ENCODE measurements around the gene COQ4.

The COQ4 gene

DNA sequence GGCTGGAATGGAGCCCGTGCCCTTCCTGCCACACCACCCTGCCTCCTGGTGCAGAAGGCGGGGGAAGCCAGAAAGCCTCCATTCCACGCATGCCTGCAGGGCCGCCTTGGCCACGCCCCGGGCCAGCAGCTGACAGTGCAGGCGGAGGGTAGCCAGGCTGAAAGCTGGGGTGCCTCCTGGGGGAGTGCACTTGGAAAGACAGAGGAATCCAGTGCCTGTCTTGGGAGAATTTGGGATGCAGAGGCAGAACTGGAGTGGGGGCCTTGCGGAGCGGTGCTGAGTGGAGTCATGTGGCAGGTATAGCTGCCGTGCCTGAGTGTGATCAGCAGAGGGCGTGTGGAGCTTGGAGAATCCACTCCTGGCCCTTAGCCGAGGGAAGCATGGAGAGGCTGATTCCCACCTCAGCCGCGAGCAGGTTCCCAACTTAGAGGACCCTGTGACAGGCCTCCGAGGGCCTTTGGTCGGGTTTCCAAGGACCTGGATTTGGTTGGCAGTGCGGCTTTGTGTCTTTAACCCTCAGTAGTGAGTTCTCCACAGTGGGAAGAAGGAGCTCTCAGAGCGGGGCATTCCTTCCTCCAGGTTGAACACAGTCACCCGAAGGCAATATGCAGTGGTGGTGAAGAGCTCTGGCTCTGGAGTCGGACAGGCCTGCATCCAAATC is 39.5 kb downstream of the COQ4 start:
- Histone ChIP-seq H3K4me1 (ENCODE audit: low read length) (no peaks in the 10 kb centered on the region), H3K4me2 (ENCODE audit: low read depth, low read length) (peak overlapping the region; percentile 71), H3K36me3 (replicated peaks; ENCODE audit: insufficient read depth, low read length) (no peaks in the 10 kb centered on the region), H3K27me3 (replicated peaks; ENCODE audit: insufficient read depth, low read length) (no peaks in the 10 kb centered on the region), H2AFZ (ENCODE audit: low read length) (peak overlapping the region; percentile 78), H4K20me1 (ENCODE audit: insufficient read depth, low read length) (no peaks in the 10 kb centered on the region), H3K4me3 (ENCODE audit: low read length) (peak overlapping the region; percentile 53), H3K9me2 (replicated peaks; ENCODE audit: insufficient read depth, low read length) (no peaks in the 10 kb centered on the region), H3F3A (ENCODE audit: insufficient read depth, low read length) (no peaks in the 10 kb centered on the region), H3K79me2 (ENCODE audit: low read length) (no peaks in the 10 kb centered on the region), H3K9me3 (replicated peaks; ENCODE audit: insufficient read depth, low read length) (no peaks in the 10 kb centered on the region), H3K27ac (ENCODE audit: low read length) (no peak overlapping the region), H3K9ac (ENCODE audit: low read length) (peak overlapping the region; percentile 18; the same call in 1 of the 2 replicates)
- TF ChIP-seq CTCF (IDR thresholded peaks at IDR 0.05; ENCODE audit: low read length): peak; percentile 84
- no peak for TF ChIP-seq EZH2phosphoT487 (IDR thresholded peaks at IDR 0.05; ENCODE audit: low read length)
- peak; percentile 60 for DNase-seq

DNA sequence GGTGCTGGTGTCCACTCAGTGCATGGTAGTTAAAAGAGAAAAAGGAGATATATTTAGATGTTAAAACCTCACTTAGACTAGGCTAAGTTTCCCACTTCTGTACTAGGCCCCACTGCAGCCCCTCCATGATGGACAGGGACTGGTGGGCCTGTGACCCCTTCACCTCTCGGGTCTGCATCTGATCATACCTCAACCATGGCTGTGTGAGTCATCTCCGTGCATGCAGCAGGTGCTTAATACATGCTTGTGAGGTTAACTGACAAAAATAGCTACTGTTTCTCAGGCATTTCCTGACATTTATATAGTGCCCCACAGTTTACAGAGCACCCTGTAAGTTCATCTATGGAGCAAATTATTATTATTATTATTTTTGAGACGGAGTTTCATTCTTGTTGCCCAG is 40.1 kb downstream of the COQ4 start:
- Histone ChIP-seq H3K4me3 (ENCODE audit: low read length) (no peak overlapping the region), H3K27me3 (replicated peaks; ENCODE audit: insufficient read depth, low read length) (no peaks in the 10 kb centered on the region), H3K79me2 (ENCODE audit: low read length) (no peaks in the 10 kb centered on the region), H4K20me1 (ENCODE audit: insufficient read depth, low read length) (no peaks in the 10 kb centered on the region), H3K9ac (ENCODE audit: low read length) (no peak overlapping the region), H3K27ac (ENCODE audit: low read length) (no peak overlapping the region), H3K4me1 (ENCODE audit: low read length) (no peaks in the 10 kb centered on the region), H3K36me3 (replicated peaks; ENCODE audit: insufficient read depth, low read length) (no peaks in the 10 kb centered on the region), H2AFZ (ENCODE audit: low read length) (no peak overlapping the region), H3K9me3 (replicated peaks; ENCODE audit: insufficient read depth, low read length) (no peaks in the 10 kb centered on the region), H3F3A (ENCODE audit: insufficient read depth, low read length) (no peaks in the 10 kb centered on the region), H3K9me2 (replicated peaks; ENCODE audit: insufficient read depth, low read length) (no peaks in the 10 kb centered on the region), H3K4me2 (ENCODE audit: low read depth, low read length) (no peak overlapping the region)
- no peak for DNase-seq
- TF ChIP-seq EZH2 (optimal IDR thresholded peaks at IDR 0.05; ENCODE audit: low read depth, low read length): no peak
- TF ChIP-seq CTCF (IDR thresholded peaks at IDR 0.05; ENCODE audit: low read length): no peak
- no peak for TF ChIP-seq EZH2phosphoT487 (IDR thresholded peaks at IDR 0.05; ENCODE audit: low read length)

- no peak overlapping the region for H3K27ac ChIP-seq (ENCODE audit: low read length)
- no peaks in the 10 kb centered on the region for H3K27me3 ChIP-seq (replicated peaks; ENCODE audit: insufficient read depth, low read length)
- H3K9me3 ChIP-seq (replicated peaks; ENCODE audit: insufficient read depth, low read length): no peaks in the 10 kb centered on the region
- no peaks in the 10 kb centered on the region for H4K20me1 ChIP-seq (ENCODE audit: insufficient read depth, low read length)
- peak overlapping the region; percentile 35; the same call in 1 of the 2 replicates for H3K4me2 ChIP-seq (ENCODE audit: low read depth, low read length)
- H3K9me2 ChIP-seq (replicated peaks; ENCODE audit: insufficient read depth, low read length): no peaks in the 10 kb centered on the region
- TF ChIP-seq EZH2 (optimal IDR thresholded peaks at IDR 0.05; ENCODE audit: low read depth, low read length): no peak
- TF ChIP-seq EZH2phosphoT487 (IDR thresholded peaks at IDR 0.05; ENCODE audit: low read length): no peak
- no peak for TF ChIP-seq CTCF (IDR thresholded peaks at IDR 0.05; ENCODE audit: low read length)
- no peak overlapping the region for H3K9ac ChIP-seq (ENCODE audit: low read length)
- H3K4me1 ChIP-seq (ENCODE audit: low read length): peaks cover 3% of the 10 kb centered on the region; the same call in 1 of the 2 replicates
- H3K36me3 ChIP-seq (replicated peaks; ENCODE audit: insufficient read depth, low read length): no peaks in the 10 kb centered on the region
- DNase-seq: no peak
- no peak overlapping the region for H3K4me3 ChIP-seq (ENCODE audit: low read length)
- H3F3A ChIP-seq (ENCODE audit: insufficient read depth, low read length): 0 out of 2 replicates have a peak, but pooled peaks cover 3% of the 10 kb centered on the region
- no peaks in the 10 kb centered on the region for H3K79me2 ChIP-seq (ENCODE audit: low read length)
- H2AFZ ChIP-seq (ENCODE audit: low read length): peak overlapping the region; percentile 55
These were observed 42.9 kb downstream of the COQ4 start for GRCh38 chr9:128365525-128365924.

Measured in MM.1S (cell line).